K562 (cell line): ENCODE measurements around the gene SCFD2. TPM values are rescaled to one million over a fixed set of nuclear protein-coding genes. Genes with fewer than 3 reads are reported as not detected.

Source experiments
- E4F1 ChIP-seq: fragments of 250-450 bp; sonication (Bioruptor Pico); IDR thresholded peaks from 2 replicates; pipeline ENCODE4 v1.5.0; 2021; ENCODE audit warnings: mild to moderate bottlenecking, borderline replicate concordance
- ELF1 ChIP-seq: fragments of 200-800 bp; sonication (Bioruptor generic); IDR thresholded peaks from 2 replicates; pipeline ENCODE4 v1.6.1; 2016; ENCODE audit warnings: missing genetic modification characterization, missing compliant biosample characterization
- HMGN3 ChIP-seq: IDR thresholded peaks from 2 replicates; pipeline ENCODE4 v1.6.1; 2011; ENCODE audit warnings: borderline replicate concordance, low read depth, mild to moderate bottlenecking, mixed read lengths, low read length; ENCODE audit not compliant: insufficient read length; ENCODE audit errors: extremely low read depth
- KDM5B ChIP-seq: fragments of 200-600 bp; sonication (generic); IDR thresholded peaks from 2 replicates; pipeline ENCODE4 v1.6.1; 2012; ENCODE audit warnings: low read depth, mild to moderate bottlenecking, moderate library complexity, low read length, control low read depth, inconsistent platforms; ENCODE audit not compliant: insufficient replicate concordance
- KHSRP ChIP-seq: fragments of 450-650 bp; IDR thresholded peaks from 2 replicates; pipeline ENCODE4 v1.6.1; 2017
- TFAM ChIP-seq: fragments of 250-450 bp; sonication (Bioruptor Pico); conservative IDR thresholded peaks from 2 replicates; pipeline ENCODE4 v1.5.0; 2021; ENCODE audit warnings: mild to moderate bottlenecking, moderate library complexity
- THAP12 ChIP-seq: fragments of 250-450 bp; sonication (Bioruptor Pico); IDR thresholded peaks from 2 replicates; pipeline ENCODE4 v1.9.0; 2021; ENCODE audit warnings: mild to moderate bottlenecking, inconsistent platforms
- UBTF ChIP-seq, 2 experiments: IDR thresholded peaks; 2 replicates each; pipeline ENCODE4 v1.6.1; 2012; ENCODE audit warnings: improper control_type of control experiment in 2 of 2, low read depth in 2 of 2, low read length in 2 of 2, borderline replicate concordance in 1 of 2
- ZHX1 ChIP-seq: fragments of 150-350 bp; conservative IDR thresholded peaks from 2 replicates; pipeline ENCODE4 v1.6.1; 2014; ENCODE audit warnings: low read length
- ZNF561 ChIP-seq: fragments of 450-650 bp; formaldehyde crosslinking; conservative IDR thresholded peaks from 2 replicates; pipeline ENCODE4 v1.4.0; 2020; ENCODE audit warnings: mild to moderate bottlenecking, moderate library complexity
- ZNF77 ChIP-seq: fragments of 250-450 bp; sonication (Bioruptor Pico); IDR thresholded peaks from 2 replicates; pipeline ENCODE4 v1.5.0; 2020
- polyA plus RNA-seq, 8 experiments: library from polyadenylated mRNA; depleted of rRNA in 4 of 8; stranded (reverse) in 5 of 8; unstranded in 3 of 8; fragments of >200 nt; fragmentation: Nextera tagmentation in 2 of 8; fragmentation: Illumina TruSeq in 1 of 8; extraction: Ambion mirVana in 2 of 8; extraction: Trizol in 1 of 8; gene quantifications; 2 replicates each; pipeline versions ENCODE4 v1.2.1 to v1.2.3, GENCODE V29; 2011 to 2014; ENCODE audit warnings: inconsistent platforms in 1 of 8, missing spikeins in 1 of 8
- total RNA-seq, 7 experiments: library from RNA; depleted of rRNA in 6 of 7; stranded (reverse); fragments of >200 nt in 6 of 7; fragmentation: Illumina TruSeq in 2 of 7; extraction: Trizol in 2 of 7; gene quantifications; 2 replicates each; pipeline versions ENCODE4 v1.2.1 to v1.2.3, GENCODE V29; 2011 to 2021; ENCODE audit warnings: low replicate concordance in 1 of 7

SCFD2 gene
- total and polyA plus RNA-seq, 9 of the 15 experiments (the other 6 are each of a cell fraction or from before 2014, with no cell fraction given): 5.7 to 30.3 (median 22.8) TPM

- TF ChIP-seq E4F1 (CRISPR knock-in tag): no peak
- no peak for TF ChIP-seq THAP12 (CRISPR knock-in tag)
- no peak for TF ChIP-seq KDM5B
- TF ChIP-seq TFAM (CRISPR knock-in tag): no peak
- TF ChIP-seq ZHX1: no peak
- no peak for TF ChIP-seq KHSRP
- no peak for TF ChIP-seq HMGN3
- no peak for TF ChIP-seq ZNF561 (CRISPR knock-in tag)
- TF ChIP-seq ZNF77 (CRISPR knock-in tag): no peak
- TF ChIP-seq UBTF (IDR thresholded peaks at IDR 0.05; ENCODE audit: borderline replicate concordance in 1 of 2, low read depth in 2 of 2, low read length in 2 of 2): no peak
- TF ChIP-seq ELF1 (tag): no peak
Observed at GRCh38 chr4:53101191-53101581, 264.7 kb downstream of the SCFD2 start (continued).
